ENCODE results near the gene XBP1.

DNA sequence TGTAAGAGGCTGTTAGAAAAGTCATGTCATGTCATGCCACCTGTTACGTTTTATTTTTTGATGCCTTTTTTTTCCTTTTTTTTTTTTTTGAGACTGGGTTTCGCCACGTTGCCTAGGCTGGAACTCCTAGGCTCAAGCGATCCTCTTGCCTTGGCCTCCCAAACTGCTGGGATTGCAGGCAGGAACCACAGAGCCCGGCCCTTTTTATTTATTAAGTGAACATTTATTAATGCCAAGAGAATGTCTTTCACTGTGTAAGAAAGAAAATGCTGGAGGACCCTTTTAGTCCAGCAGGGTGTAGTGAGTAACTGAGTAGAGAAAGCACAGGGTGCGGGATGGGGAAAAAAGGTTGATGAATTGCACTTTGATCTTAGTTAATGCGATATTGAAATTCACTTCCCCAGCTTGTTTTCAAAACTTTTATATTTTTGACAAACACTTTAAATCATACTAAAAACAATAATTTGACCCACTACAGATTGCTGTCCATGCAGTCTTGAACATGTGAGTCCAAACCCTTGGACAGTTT lies 2.3 kb upstream of the XBP1 start:
- TF ChIP-seq, protein P1, sequence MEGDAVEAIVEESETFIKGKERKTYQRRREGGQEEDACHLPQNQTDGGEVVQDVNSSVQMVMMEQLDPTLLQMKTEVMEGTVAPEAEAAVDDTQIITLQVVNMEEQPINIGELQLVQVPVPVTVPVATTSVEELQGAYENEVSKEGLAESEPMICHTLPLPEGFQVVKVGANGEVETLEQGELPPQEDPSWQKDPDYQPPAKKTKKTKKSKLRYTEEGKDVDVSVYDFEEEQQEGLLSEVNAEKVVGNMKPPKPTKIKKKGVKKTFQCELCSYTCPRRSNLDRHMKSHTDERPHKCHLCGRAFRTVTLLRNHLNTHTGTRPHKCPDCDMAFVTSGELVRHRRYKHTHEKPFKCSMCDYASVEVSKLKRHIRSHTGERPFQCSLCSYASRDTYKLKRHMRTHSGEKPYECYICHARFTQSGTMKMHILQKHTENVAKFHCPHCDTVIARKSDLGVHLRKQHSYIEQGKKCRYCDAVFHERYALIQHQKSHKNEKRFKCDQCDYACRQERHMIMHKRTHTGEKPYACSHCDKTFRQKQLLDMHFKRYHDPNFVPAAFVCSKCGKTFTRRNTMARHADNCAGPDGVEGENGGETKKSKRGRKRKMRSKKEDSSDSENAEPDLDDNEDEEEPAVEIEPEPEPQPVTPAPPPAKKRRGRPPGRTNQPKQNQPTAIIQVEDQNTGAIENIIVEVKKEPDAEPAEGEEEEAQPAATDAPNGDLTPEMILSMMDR (conservative IDR thresholded peaks at IDR 0.05; ENCODE audit: low read length), result no peak
- no peak for TF ChIP-seq EZH2phosphoT487 (IDR thresholded peaks at IDR 0.05; ENCODE audit: borderline replicate concordance, low read depth, low read length)
